ENCODE data around the gene RASL10B.

The RASL10B gene

GRCh38 chr17:35765756-35766488 lies 34.5 kb downstream of the RASL10B start:
- no peak for DNase-seq (ENCODE audit: low spot score)

- no peak for DNase-seq (ENCODE audit: low spot score)
Measured at GRCh38 chr17:35766489-35766877, 35.0 kb downstream of the RASL10B start.

- peak; percentile 24 for DNase-seq (ENCODE audit: low spot score)
Measured at GRCh38 chr17:35766903-35767510, 35.6 kb downstream of the RASL10B start.

GRCh38 chr17:35768797-35769196 lies 37.4 kb downstream of the RASL10B start:
- no peak for DNase-seq (ENCODE audit: low spot score)

GRCh38 chr17:35769895-35770486 lies 38.6 kb downstream of the RASL10B start:
- no peak for DNase-seq (ENCODE audit: low spot score)

- no peak for DNase-seq (ENCODE audit: low spot score)
Measured at GRCh38 chr17:35773129-35773528, 41.7 kb downstream of the RASL10B start.

- DNase-seq (ENCODE audit: low spot score): no peak
Measured at GRCh38 chr17:35773679-35774425, 42.4 kb downstream of the RASL10B start.

- no peak for DNase-seq (ENCODE audit: low spot score)
Measured at GRCh38 chr17:35774499-35774898, 43.1 kb downstream of the RASL10B start.

GRCh38 chr17:35775039-35775438 lies 43.6 kb downstream of the RASL10B start:
- no peak for DNase-seq (ENCODE audit: low spot score)

- no peak for DNase-seq (ENCODE audit: low spot score)
Measured at GRCh38 chr17:35775583-35775982, 44.1 kb downstream of the RASL10B start.

- DNase-seq (ENCODE audit: low spot score): no peak
Measured at GRCh38 chr17:35778641-35779196, 47.3 kb downstream of the RASL10B start.

GRCh38 chr17:35780950-35781349 lies 49.5 kb downstream of the RASL10B start:
- no peak for DNase-seq (ENCODE audit: low spot score)

GRCh38 chr17:35784895-35785294 lies 53.5 kb downstream of the RASL10B start:
- no peak for DNase-seq (ENCODE audit: low spot score)

- no peak for DNase-seq (ENCODE audit: low spot score)
Measured at GRCh38 chr17:35786941-35787432, 55.5 kb downstream of the RASL10B start.

- DNase-seq (ENCODE audit: low spot score): peak; percentile 71
Measured at GRCh38 chr17:35788477-35789368, 57.3 kb downstream of the RASL10B start.

- no peak for DNase-seq (ENCODE audit: low spot score)
Measured at GRCh38 chr17:35790841-35791240, 59.4 kb downstream of the RASL10B start.

- no peak for DNase-seq (ENCODE audit: low spot score)
Measured at GRCh38 chr17:35791681-35792350, 60.4 kb downstream of the RASL10B start.

All from LoVo (cell line).